ENCODE measurements around the gene C1QTNF1. TPM values are rescaled to one million over a fixed set of nuclear protein-coding genes. Genes with fewer than 3 reads are reported as not detected.
A peak's percentile ranks its signal among the peaks of the same experiment; 100 is the strongest.

Gene C1QTNF1
- total RNA-seq, 2 donors from 2014 or later, result 377 to 765 TPM

DNA sequence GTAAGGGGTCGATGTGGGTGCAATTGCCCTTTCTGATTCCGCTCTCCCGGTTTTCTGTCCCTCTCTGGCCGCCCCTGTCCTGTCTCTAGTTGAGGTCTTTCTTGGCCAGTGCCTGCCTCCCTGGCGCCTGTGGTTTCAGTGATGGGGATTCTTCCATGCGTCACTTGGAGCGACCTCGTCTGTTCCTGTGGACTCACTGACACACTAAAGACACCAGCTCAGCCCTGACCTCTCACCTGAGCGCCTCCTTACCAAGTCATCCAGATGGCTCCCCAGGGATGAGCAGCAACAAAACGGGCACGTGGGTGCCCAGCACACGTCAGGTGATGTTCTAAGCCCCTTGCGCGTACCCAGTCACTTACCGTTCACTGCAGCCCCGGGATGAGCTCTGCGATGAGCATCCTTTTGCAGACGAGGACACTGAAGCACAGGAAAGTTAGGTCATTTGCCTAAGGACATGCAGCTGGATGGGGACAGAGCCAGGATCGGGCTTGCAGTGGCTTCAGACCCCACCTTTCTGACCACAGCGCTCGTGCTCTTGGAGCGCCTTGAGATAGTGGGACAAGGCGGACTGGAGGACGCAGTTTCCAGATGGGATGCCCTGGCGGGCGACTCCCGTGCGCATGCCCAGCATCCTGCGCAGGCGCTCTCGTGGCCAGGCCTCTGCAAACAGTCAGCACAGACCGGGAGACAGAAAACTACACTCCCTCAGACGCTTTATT is 32.8 kb upstream of the C1QTNF1 start:
- intact Hi-C loops (cut with DNase I), result no loop called here
- ATAC-seq (no peak), DNase-seq (peak; percentile 21)

DNA sequence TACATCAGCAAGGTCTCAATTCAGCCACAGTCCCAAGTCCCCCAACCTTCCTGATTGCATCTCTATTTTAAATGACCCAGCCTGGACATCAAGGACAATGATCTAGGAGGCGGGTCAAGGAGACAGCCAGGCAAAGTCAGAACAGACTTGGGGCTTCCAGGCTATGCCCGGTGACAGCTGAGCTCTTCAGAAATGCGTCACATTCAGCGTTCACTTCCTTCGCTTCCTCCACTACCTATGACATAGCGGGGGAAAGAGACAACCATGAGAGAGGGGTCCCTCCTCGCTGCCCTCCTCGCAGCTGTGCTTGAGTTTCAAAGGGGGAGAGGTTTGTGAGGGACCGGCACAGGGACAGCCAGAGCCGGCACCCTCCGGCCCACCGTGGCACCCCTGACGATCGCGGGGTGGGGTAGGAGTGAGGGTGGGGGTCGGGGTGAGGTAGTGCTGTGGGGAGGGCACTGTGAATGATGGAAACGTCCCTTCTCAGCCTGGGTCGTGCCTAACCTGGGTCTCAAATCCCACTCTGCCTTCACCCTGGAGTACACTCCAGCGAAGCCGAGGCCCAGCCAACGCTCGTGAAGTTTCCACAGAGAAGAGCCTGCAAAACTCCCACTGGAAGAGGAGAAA is 31.9 kb upstream of the C1QTNF1 start:
- ATAC-seq (no peak), DNase-seq (no peak)
- intact Hi-C loops (cut with DNase I), result no loop called here

DNA sequence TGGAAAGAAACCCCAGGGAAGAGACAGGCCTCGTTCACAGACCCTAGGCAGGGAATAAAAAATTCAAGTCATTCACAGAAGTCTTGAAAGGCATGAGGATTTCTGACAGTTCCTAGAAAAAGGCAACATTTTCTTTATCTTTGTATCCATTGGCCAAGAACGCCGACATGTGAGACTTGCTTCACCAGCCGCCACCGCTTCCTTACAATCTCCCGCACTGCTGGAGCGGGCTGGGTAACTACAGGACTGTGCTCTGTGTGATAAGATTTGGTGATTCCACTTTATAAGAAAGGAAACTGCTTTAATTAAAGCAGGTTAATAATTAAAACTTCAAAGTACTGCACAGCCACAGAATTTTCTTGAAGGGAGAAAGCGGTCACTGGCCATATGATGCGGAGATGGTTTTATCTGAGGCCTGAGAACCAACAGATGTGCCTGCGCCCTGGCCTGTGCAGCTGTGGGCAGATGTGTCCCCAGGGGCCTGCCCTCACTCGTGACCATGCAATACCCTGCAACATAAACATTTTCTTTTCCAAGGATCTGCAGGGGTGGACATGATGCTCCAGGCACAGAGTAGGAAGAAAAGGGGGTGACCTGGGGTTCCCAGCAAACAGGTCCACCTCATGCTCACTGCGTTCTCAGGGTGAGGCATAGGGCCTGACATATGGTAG is 31.3 kb upstream of the C1QTNF1 start:
- intact Hi-C loops (cut with DNase I), result no loop called here
- DNase-seq, result no peak
- no peak for ATAC-seq

DNA sequence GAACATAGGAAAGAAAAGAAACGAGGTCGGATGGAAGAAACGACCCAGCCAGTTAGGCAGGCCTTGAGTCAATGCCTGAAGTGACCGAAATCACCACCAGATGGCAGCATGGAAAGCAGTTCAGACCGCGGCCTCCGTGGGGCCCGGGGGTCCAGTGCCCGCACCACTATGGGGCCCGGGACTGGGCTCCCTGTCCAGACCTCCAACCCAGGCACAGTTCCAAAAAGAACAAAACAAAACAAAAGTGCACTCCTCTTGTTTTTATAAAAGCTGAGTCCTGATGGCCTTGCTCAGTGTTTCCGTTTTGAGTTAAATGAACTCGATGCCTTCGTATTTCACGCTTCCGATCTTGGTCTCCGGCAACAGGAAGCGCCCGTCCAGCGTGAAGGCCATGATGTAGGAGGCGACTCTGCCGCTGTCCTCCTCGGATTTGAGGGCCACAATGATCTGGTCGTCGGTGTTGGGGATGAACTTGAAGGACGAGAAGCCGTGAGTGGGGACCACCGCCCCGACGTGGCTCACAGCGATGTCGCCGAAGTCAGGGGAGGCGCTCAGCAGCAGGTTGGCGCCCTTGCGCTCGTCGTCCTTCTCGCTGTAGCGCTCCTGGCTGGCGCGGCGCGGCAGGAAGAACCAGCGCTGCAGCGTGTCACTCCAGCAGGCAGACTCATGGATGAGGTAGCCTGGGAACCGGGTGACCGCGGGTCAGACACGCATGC is 30.6 kb upstream of the C1QTNF1 start:
- intact Hi-C loops (cut with DNase I), result no loop called here
- ATAC-seq (peak; percentile 25 to 34), DNase-seq (peak; percentile 76)

DNA sequence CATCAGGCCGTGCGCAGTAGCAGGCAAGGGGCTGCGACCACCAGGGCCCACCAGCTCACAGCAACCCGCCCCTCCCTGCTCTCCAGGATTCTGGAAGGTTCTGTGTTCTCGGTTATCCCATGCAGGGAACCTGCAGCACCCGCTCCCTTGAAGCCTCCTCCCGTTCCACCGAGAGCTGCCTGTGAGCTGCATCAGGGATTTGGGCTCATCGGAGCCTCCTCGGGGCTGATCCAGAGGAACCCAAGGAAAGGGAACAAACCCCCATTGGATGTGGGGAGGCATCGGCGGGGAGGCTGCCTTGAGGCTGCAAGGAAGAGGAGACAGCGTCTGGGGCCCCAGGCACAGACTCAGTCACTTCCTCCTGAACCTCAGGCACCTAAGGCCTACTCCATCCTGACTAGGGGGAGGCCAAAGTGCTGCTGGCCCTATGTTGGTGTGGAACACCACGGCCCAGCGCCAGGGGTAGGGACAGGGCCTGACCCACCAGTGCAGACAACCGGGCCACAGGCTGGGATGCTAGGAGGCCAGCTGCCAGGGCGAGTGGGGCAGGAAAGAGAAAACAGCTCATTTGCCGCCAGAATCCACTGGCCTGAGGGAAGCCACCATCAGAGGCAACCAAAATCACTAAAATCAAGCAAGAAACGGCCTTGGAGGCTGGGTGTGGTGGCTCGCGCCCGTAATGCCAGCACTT is 29.8 kb upstream of the C1QTNF1 start:
- intact Hi-C loops (cut with DNase I), result no loop called here
- DNase-seq (no peak), ATAC-seq (no peak)

DNA sequence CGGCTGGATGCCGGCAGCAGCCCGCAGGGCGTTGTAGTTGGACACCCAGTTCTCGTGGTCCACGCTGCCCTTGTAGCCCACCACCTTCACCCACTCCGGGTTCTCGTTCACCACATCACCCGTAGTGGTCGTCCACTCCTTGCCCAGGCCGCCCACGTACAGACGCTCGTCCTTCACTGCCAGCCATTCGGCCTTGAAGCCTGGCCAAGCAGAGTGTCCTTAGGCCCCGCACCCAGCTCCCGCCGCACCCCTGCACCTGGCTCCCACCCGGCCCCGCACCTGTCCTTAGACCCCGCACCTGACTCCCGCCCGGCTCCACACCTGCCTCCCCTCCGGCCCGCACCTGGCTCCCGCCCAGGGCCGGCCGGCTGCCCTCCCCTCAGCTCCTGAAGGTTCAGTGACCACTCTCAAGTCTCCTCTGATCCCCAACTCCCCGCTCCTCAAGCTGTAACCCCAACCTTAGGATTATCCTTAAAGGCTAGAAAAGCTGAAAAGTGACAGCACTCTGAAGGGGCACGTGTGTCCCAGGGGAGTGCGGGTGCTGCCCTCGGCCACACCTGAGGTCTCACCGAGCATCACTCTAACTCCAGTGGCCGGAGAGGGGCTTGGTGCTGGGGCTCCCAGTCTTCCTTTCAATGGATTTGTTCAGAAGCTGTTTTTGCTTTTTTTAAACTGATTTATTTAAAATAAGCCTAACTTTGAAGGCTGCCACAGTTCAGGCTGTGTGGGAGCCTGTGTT is 28.8 kb upstream of the C1QTNF1 start:
- intact Hi-C loops (cut with DNase I), result no loop called here
- no peak for ATAC-seq
- no peak for DNase-seq

DNA sequence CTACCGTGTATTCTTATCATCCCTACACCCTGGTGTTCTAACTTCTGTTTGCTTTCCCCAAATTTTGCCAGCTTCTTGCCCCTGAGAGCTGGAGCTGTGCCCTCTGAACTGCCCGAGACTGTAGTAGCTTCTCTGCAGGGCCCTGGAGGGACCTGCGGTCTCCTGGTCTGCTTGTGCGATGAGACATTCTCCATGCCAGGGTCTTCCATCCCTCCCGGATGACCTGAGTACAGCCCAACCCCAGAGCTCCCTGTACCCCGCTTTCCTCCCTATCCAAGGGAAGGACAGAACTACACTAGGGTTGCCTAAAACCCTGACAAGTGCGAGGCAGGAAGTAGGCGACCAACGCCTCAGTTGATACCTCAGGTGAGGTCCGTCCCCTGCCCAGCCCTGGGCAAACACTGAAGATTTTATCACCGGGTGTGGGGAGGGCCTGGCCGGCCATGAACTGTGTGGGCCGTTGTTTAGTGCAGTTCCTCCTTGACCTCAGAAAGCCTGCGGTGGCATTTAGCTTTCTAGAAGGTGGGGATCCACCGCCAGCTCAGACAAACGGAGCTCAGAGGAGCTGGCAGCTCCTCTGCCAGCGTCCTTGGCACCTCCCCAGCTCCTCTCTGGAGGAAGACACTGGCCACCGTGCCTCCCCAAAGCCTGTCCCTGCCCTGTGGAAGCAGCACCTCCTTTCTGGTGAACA is 28.1 kb upstream of the C1QTNF1 start:
- DNase-seq (no peak), ATAC-seq (no peak)
- intact Hi-C loops (cut with DNase I), result no loop called here

DNA sequence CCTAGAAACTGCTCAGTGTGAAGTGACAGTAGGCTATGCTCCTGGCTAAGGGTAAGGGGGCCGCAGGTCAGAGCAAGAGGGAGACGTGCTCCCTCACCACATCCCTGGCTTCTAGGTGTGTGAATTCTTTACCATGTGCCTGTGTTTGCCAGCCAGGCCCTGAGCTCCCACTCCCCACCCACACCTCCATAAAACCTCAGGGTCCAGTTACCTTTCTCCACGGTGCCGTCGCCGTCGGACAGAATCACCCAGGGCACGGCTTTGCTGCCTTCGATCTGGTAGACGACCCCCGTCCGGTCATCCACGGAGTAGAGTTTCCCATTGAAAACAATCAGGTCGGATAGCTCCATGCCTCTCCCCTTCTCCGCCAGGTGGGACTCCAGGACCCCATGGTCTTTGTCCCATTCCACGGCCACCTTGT is 27.2 kb upstream of the C1QTNF1 start:
- no peak for DNase-seq
- intact Hi-C loops (cut with DNase I), result no loop called here
- ATAC-seq, result no peak

DNA sequence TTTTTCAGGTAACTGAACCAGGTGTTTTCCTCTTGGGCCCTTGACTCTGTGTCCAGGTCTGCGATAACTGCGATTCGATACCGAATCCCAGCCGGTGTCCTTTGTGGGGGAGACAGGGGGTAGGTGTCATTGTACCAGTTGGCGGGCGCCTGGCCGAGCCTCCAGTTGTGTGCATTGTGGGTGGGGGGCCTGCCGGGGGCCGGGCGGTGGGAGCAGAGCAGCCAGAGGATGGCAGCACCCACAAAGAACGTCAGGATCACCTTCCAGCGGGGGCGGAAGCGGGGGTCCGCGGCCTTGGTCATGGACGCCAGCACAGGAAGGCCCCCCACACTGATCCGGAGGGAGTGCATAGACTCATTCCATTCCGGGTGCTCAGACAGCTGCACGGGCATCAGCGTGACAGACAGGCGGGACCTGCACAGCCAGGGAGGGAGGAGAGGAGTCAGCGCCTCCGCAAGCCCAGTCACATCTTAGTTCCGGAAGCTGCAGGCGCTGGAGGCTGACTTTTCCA is 26.7 kb upstream of the C1QTNF1 start:
- intact Hi-C loops (cut with DNase I), result no loop called here
- no peak for DNase-seq
- ATAC-seq, result no peak

DNA sequence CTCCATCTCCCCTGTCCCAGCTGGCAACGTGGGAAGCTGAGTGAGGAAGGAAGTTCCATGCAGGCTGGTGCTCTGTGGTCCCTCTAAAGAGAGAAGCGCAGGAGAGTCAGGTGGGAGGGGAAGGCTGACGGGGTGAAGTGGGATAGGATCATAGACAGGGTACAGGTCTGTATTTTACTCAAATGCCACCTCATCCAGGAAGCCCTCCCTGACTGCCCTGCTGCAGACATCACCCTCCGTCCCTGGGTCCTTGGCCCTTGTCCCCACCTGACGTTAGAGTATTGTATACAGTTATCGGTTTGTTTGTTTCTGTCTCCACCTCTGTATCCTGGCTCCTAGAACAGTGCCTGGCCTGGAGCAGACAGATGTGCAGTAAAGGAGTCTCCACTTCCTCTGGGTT is 26.1 kb upstream of the C1QTNF1 start:
- no peak for ATAC-seq
- intact Hi-C loops (cut with DNase I), result no loop called here
- no peak for DNase-seq

DNA sequence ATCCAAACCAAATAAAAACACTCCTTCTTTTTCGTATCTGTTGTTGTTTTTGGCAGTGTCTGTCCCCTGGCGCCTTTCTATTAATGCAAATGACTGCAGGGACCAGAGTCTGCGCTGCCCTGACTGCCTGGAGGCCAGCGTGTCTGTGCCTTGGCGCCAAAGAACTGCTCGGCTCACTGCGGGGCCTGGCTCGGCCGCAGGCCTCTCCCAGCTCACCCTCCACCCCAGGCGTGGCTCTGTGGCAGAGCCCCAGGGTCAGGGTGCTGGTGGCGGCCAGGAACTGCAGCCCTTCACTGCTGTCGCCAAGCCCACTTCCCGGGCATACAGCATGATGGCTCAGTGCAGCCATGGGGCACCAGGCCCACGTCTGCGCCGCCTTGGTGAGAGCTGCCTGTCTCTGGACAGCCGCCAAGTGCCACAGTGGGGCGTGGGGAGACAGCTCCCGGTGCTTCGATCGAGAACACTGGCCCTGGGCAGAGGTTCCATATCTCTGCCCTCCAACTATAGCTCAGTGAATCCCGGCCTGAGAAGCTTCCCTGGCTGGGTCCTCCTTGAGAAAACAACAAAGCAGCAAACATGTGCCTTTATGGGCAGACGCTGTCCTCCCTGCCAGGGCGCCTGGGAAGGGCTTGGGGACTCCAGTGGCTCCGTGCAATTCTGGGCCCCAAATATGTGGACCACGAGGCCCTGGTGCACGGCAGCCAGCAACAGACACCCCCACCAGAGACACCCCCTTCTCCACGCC is 25.5 kb upstream of the C1QTNF1 start:
- DNase-seq, result peak; percentile 77

DNA sequence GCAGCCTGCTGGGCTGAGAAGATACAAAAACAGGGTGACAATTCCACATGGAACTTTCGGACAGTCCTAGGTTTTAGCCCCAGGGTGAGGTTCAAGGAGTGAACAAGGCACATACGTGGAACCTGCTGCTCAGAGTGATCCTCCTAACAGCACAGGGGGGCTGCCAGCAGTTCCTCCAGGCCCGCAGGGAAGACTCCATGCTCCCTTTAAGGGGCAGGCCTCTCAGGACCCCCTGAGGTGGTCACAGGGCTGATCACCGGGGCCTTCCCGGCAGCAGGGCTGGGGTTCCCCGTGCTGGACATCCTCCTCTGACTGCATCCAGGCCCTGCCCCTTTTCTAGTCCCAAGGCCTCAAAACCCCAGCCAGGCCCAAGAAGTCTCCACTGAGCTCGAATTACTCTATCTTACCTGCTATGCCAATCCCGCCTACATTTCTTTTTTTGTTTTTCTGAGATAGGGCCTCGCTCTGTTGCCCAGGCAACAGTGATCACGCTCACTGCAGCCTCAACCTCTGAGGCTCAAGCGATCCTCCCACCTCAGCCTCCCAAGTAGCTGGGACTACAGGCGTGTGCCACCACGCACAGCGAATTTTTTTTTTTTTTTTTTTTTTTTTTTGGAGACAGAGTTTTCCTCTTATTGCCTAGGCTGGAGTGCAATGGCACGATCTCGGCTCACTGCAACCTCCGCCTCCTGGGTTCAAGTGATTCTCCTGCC is 24.8 kb upstream of the C1QTNF1 start:
- intact Hi-C loops (cut with DNase I), result no loop called here
- no peak for DNase-seq
- ATAC-seq, result no peak

More for the DNA sequence above, 25.5 kb upstream of the C1QTNF1 start:
- peak; percentile 77 to 80 for ATAC-seq
- intact Hi-C loops (cut with DNase I), result no loop called here

DNA sequence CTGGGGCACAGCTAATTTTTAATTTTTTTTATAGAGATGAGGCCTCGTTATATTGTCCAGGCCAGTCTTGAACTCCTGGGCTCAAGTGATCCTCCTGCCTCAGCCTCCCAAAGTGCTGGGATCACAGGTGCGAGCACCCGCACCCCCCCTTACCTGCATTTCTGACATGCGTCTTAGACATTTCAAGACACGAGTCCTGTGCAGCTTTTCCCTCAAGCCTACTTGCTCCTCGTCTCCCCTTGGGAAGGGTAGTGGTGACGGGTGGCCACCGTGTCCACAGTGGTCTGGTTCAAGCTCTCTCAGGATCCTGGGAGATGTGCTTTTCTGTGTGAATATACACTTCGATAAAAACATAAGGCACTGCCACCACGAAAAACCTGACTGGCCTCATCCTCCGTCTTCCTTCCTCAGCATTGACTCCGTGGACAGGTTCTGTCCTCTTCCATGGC is 24.0 kb upstream of the C1QTNF1 start:
- no peak for DNase-seq
- intact Hi-C loops (cut with DNase I), result no loop called here
- no peak for ATAC-seq

DNA sequence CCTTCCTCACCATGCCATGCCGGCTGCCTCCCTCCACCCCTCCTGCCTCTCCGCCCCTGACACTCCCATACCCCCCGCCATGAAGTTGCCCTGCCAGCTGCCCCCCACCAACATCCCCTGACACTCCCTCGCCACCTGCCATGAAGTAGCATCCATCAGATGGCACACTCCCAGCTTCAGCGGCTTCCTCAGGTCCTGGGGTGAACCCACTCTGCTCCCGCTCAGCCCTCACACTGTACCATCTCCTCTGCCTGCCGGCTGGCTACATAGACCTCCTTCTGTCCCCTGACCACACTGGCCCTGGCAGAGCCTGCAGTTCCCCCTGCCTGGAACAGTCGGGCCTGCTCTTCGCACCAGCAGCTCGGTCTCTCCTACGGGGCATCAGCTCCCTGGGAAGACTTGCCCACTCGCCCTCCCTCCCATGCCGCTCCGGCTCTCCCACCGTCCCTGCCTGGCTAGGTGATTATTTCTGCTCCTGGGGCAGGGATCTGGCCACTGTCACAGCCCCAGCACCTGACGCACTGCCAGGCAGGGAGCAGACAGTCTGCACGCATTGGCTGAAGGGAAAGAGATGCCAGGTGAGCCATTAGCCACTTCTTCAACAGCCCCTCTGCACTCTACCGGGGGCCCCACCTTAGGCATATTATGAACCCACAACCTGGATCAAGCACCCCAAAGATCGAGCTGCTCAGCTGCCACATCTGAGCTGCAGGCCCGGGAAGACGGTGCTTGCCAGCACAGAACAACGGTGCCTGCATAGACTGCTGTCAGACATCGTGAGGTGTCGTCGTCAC is 23.4 kb upstream of the C1QTNF1 start:
- ATAC-seq (no peak), DNase-seq (no peak)
- intact Hi-C loops (cut with DNase I), result no loop called here

DNA sequence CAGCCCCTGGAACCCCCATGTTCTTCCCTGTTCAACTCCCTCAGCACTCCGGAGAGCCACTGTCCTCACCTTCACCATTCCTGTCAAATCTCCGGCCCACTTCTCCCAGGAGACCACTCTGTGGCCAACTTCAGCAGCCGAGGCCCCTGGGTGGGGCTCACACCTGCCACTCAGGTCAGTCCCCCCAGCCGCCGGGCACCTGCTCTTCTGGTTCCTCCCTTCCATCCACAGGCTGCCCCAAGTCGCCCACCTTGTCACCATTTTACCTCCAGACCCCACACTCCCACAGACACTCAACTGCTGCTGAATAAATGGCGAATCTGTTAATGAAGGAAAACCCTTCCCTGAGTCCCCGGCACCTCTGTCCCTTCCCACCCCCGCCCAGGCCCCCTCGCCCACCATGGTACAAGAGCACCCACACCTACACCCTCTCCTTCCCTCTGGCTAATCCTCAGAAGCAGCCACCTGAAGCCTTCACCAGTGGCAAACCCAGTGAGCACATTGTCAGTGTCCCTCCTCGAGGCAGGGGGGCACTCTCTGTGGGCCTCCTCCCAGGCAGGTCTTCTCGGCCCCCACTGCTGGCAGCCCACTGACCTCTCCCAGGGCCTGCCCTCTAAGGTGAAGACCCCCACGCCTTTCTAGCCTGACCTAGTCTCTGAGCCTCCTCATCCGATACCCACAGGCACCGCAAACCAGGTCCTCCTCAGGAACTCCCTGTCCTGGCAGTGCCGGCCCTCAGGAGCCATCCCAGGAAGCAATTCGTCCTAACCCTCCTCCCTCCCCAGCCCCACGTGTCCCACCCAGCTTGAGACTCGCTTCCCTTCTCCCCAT is 22.6 kb upstream of the C1QTNF1 start:
- ATAC-seq (no peak), DNase-seq (no peak)
- intact Hi-C loops (cut with DNase I), result no loop called here

Data from left cardiac atrium (tissue), 4 donors.